Prostate gland (tissue), 2 donors: ENCODE measurements around the gene ASB15. TPM values are rescaled to one million over a fixed set of nuclear protein-coding genes. Genes with fewer than 3 reads are reported as not detected.

Experiments used
- DNase-seq: peaks from one replicate; pipeline ENCODE4 v3.0.0-alpha.2; 2019; ENCODE audit warnings: low spot score
- H3K27ac ChIP-seq, 2 donors: fragments of 200-600 bp; sonication (generic); 2 replicates each; pipeline ENCODE4 v1.5.1; 2017 to 2019
- H3K27me3 ChIP-seq: fragments of 200-600 bp; sonication (generic); replicated peaks from 2 replicates; pipeline ENCODE4 v1.5.1; 2019; ENCODE audit not compliant: insufficient read depth
- H3K36me3 ChIP-seq, 2 donors: fragments of 200-600 bp; sonication (generic); 1 replicate in 1 of 2; 2 replicates in 1 of 2; pipeline versions ENCODE4 v1.5.1 to v1.8.1; 2017 to 2019
- H3K4me1 ChIP-seq: fragments of 200-600 bp; sonication (generic); replicated peaks from 2 replicates; pipeline ENCODE4 v1.5.1; 2019
- H3K4me3 ChIP-seq, 2 donors: fragments of 200-600 bp; sonication (generic); 2 replicates each; pipeline ENCODE4 v1.5.1; 2017 to 2019
- H3K9me3 ChIP-seq: fragments of 200-600 bp; sonication (generic); 2 replicates; pipeline ENCODE4 v1.5.1; 2017
- CTCF ChIP-seq, 4 experiments: fragments of 200-600 bp in 2 of 4; fragments of 450-650 bp in 2 of 4; sonication (generic) in 2 of 4; IDR thresholded peaks; 1 replicate in 3 of 4; 2 replicates in 1 of 4; pipeline ENCODE4 v1.5.1; 2016 to 2019; ENCODE audit warnings: antibody characterized with exemption in 4 of 4, mild to moderate bottlenecking in 2 of 4, moderate library complexity in 2 of 4
- POLR2A ChIP-seq: fragments of 450-650 bp; IDR thresholded peaks from one replicate; pipeline ENCODE4 v1.6.1; 2016; ENCODE audit warnings: antibody characterized with exemption, mild to moderate bottlenecking
- POLR2AphosphoS5 ChIP-seq: sonication (generic); formaldehyde crosslinking; IDR thresholded peaks from one replicate; pipeline ENCODE4 v1.6.1; 2017; ENCODE audit warnings: antibody characterized with exemption
- WGBS: methylation state at CpG from one replicate; pipeline ENCODE4 v1.1.5; 2018; 5-methylcytosine and 5-hydroxymethylcytosine counted together
- intact Hi-C: fragments of 100-400 bp; cut with DNase I; formaldehyde crosslinking; loops from one replicate; pipeline ENCODE4 v1.14.2; 2022
- total RNA-seq, 2 donors: library from RNA; depleted of rRNA; stranded (reverse); fragments of >200 nt; gene quantifications; one replicate each; pipeline ENCODE4 v1.1.0, GENCODE V29; 2016

Gene ASB15
- total RNA-seq, 2 donors from 2014 or later, result 1.1 TPM; not detected in 1

- H3K36me3 ChIP-seq, result no peaks in the 10 kb centered on the region
- no peak for TF ChIP-seq POLR2AphosphoS5
- no peaks in the 10 kb centered on the region for H3K27me3 ChIP-seq
- H3K9me3 ChIP-seq, result no peaks in the 10 kb centered on the region
- no peaks in the 10 kb centered on the region for H3K4me1 ChIP-seq
- intact Hi-C loops, result no loop called here
- H3K27ac ChIP-seq, result no peak overlapping the region
- 98% methylated on average over 5 of the region's 5 CpGs for WGBS
- H3K4me3 ChIP-seq, result no peak overlapping the region
- no peak for DNase-seq
Measured at GRCh38 chr7:123673137-123673732, 71.6 kb downstream of the ASB15 start.

GRCh38 chr7:123673752-123674398 lies 72.3 kb downstream of the ASB15 start:
- no peaks in the 10 kb centered on the region for H3K27me3 ChIP-seq
- H3K9me3 ChIP-seq, result no peaks in the 10 kb centered on the region
- no peak for DNase-seq
- H3K27ac ChIP-seq, result peak overlapping the region in 1 of 2 donors; percentile 3
- TF ChIP-seq CTCF (IDR thresholded peaks at IDR 0.05), result no peak
- no peak for TF ChIP-seq POLR2A
- TF ChIP-seq POLR2AphosphoS5, result no peak
- no peaks in the 10 kb centered on the region for H3K36me3 ChIP-seq
- no peak overlapping the region for H3K4me3 ChIP-seq
- no peaks in the 10 kb centered on the region for H3K4me1 ChIP-seq
- intact Hi-C loops, result no loop called here
- WGBS, result 82% methylated on average over 3 of the region's 3 CpGs

- Histone ChIP-seq H3K27ac (peak overlapping the region in 1 of 2 donors; percentile 3), H3K4me1 (no peaks in the 10 kb centered on the region), H3K27me3 (no peaks in the 10 kb centered on the region), H3K36me3 (no peaks in the 10 kb centered on the region), H3K9me3 (no peaks in the 10 kb centered on the region), H3K4me3 (no peak overlapping the region)
- WGBS, result 14% methylated on average over 2 of the region's 2 CpGs
- intact Hi-C loops, result no loop called here
- TF ChIP-seq POLR2AphosphoS5, result peak; percentile 27
- no peak for TF ChIP-seq POLR2A
- DNase-seq, result peak; percentile 23
Measured at GRCh38 chr7:123674399-123675180, 73.0 kb downstream of the ASB15 start.

GRCh38 chr7:123675181-123675473 lies 73.5 kb downstream of the ASB15 start:
- Histone ChIP-seq H3K27me3 (no peaks in the 10 kb centered on the region), H3K4me3 (no peak overlapping the region), H3K4me1 (no peaks in the 10 kb centered on the region), H3K9me3 (no peaks in the 10 kb centered on the region), H3K27ac (no peak overlapping the region), H3K36me3 (no peaks in the 10 kb centered on the region)
- TF ChIP-seq POLR2A, result no peak
- no peak for TF ChIP-seq CTCF (IDR thresholded peaks at IDR 0.05)
- no peak for TF ChIP-seq POLR2AphosphoS5
- no peak for DNase-seq
- intact Hi-C loops, result no loop called here

GRCh38 chr7:123677061-123677715 lies 75.6 kb downstream of the ASB15 start:
- intact Hi-C loops, result no loop called here
- Histone ChIP-seq H3K4me3 (no peak overlapping the region), H3K9me3 (no peaks in the 10 kb centered on the region), H3K36me3 (peaks cover 0 to 5% of the 10 kb centered on the region in 2 donors), H3K27ac (no peak overlapping the region), H3K4me1 (no peaks in the 10 kb centered on the region), H3K27me3 (no peaks in the 10 kb centered on the region)
- WGBS, result 86% methylated on average over 2 of the region's 2 CpGs
- DNase-seq, result no peak
- TF ChIP-seq POLR2A (no peak), CTCF (IDR thresholded peaks at IDR 0.05) (no peak), POLR2AphosphoS5 (no peak)
